Measurements from ENCODE around the gene ERICH6.
"Not testable (repeated sequence)": the region's sequence is repeated elsewhere in the genome, so short reads cannot be mapped to it uniquely, and the experiment has no call there.

Gene ERICH6

DNA sequence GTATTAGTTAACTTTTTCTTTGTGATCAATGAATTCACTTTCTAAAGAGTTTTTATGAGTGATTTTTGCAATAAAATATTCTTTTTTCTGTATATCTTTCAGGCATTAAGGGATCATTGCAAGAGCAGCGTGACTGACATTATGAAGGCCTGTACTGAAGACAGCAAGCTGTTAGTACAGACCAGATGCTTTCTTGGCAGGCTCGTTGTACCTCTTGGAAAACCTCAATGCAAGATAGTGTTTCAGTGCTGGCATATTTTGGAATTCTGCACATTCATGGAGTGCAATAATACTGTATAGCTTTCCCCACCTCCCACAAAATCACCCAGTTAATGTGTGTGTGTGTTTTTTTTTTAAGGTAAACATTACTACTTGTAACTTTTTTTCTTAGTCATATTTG is 76.2 kb downstream of the ERICH6 start:
- DNase-seq (ENCODE audit: low spot score), result no peak
- TF ChIP-seq, protein P1, sequence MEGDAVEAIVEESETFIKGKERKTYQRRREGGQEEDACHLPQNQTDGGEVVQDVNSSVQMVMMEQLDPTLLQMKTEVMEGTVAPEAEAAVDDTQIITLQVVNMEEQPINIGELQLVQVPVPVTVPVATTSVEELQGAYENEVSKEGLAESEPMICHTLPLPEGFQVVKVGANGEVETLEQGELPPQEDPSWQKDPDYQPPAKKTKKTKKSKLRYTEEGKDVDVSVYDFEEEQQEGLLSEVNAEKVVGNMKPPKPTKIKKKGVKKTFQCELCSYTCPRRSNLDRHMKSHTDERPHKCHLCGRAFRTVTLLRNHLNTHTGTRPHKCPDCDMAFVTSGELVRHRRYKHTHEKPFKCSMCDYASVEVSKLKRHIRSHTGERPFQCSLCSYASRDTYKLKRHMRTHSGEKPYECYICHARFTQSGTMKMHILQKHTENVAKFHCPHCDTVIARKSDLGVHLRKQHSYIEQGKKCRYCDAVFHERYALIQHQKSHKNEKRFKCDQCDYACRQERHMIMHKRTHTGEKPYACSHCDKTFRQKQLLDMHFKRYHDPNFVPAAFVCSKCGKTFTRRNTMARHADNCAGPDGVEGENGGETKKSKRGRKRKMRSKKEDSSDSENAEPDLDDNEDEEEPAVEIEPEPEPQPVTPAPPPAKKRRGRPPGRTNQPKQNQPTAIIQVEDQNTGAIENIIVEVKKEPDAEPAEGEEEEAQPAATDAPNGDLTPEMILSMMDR (IDR thresholded peaks at IDR 0.05; ENCODE audit: extremely low read depth, missing control alignments), result no peak

DNA sequence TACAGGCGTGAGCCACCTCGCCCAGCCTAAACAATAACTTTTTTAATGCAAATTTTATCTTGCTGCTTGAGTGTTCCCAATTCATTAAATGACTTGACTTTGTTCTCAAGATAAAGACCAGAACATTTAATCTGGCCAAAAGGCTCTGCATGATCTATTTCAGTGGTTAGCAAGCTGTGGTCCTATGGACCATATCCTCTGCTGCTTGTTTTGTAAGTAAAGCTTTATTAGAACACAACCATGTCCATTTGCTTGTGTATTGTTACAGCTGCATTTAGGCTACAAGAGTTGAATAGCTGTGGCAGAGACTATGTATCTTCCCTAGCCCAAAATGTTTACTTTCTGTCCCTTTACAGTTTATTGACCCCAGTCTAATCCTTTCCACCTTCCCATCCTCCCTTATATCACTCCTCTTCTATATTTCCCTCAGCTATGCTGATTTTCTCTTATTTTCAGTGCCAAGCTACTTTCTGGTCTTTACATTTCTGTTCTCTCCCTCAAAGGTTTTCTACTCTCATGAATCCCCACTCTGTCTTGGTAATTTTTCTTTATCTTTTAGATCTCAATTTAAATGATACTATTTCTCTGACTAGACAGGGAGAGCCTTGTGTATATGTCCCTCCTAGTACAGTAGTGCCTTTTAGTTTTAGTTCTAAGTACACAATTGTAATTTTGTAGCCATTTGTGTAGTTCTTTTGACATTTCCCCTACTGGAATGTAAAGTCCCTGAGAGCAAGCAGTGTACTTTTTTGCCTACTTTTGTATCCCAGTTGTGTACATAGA is 77.4 kb downstream of the ERICH6 start:
- no peak for DNase-seq (ENCODE audit: low spot score)
- TF ChIP-seq, protein P1 (IDR thresholded peaks at IDR 0.05; ENCODE audit: extremely low read depth, missing control alignments), result no peak

DNA sequence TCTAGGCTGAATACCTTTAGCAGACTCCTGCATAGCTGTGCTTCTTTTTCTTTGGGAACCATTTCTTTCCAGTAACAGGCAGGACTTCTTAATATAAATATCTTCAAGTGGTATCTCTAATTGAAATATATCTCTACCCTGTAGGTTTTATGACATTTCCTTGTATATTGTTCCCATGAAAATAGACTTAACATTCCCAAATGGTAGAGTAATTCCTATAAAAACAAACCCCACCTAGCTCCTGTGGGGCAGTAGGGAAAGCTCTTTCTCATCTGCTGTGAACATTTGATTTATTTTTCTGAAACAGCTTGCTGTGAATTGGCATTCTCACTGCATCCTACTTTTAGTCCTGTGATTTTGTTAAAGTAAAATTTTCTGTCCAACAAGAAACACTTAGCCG is 79.8 kb downstream of the ERICH6 start:
- TF ChIP-seq, protein P1 (IDR thresholded peaks at IDR 0.05; ENCODE audit: extremely low read depth, missing control alignments), result no peak

DNA sequence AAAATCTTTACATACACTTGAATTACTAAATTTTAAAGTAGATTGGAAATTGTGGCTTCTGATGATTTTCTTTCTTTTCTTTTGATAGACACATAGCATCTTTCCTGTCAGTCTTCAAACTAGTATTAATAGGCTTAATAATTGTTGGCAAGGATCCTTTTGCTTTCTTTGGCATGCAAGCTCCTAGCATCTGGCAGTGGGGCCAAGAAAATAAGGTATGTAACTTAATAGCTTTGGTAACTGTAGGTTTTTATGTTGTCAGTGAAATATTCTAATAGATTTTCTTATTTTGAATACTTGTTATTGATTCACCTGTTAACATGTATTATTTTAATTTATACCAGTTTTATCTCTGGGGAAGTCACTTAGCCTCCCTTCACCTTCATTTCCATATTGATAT is 80.8 kb downstream of the ERICH6 start:
- DNase-seq (ENCODE audit: low spot score), result not testable (repeated sequence)

More for the DNA sequence above, 79.8 kb downstream of the ERICH6 start:
- no peak for DNase-seq (ENCODE audit: low spot score)

DNA sequence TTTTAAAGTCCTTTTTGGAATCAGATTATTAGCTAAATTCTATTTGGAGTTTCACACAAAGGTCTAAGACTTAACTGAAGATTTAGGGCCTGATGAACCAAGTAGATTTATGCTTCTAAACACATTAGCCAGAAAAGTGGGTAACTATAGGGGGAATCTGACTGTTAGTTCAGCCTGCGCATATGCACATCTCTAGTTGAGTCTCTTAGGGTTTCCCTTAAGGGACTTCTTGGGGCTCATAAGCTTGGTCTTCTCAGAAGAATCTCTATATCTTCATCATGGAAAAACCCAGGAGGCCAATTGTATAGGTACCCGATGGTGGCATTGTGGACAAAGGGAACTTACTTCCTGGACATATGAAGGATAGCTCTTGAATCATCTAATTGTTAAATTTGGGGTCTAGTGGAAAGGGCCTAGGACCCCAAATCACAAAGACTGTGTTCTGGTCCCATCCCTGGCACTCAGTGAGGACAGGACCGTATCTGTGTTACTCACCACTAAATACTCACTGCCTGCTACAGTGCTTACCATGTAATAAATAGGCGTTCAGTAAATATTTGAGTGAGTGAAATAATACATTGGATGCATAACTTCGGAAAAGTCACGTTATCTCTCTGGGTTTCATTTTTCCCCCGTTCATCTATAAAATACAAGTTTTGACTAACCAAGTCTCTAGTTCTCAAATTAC is 83.6 kb downstream of the ERICH6 start:
- TF ChIP-seq, protein P1 (IDR thresholded peaks at IDR 0.05; ENCODE audit: extremely low read depth, missing control alignments), result no peak
- no peak for DNase-seq (ENCODE audit: low spot score)

DNA sequence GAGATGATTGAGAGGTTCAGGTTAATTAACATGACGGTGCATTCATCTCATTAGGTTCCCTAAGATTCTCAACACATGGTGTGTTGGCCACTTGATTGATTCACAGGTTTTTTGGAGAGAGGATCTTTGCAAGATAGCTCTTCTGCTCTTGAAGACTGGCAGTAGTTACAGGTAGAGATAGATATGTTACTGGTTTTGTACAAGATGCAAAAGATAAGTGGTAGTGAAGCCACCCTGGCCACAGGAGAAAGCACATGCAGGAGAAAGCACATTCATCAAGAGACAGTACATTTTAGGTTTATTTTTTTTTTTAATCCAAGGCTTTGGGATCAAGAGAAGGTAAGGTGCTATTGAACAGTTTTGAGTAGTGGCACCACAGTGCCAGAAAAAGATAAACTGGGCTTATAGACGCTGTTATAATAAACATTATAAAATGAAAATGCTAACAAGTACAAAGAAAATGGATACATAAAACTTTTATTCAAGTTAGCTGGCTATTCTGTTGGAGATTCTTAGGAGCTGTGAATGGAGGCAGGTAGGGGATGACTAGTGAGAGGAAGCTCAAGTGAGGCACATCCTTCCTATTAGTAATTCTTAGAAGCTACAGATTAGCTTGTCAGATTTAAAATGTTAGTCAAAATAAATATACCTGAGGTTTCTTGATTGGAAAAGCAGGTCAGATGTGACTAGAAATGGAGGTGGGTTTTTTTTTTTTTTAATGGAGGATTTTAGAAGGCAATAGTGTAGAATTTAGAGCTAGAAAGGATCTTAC is 89.8 kb downstream of the ERICH6 start:
- TF ChIP-seq, protein P1 (IDR thresholded peaks at IDR 0.05; ENCODE audit: extremely low read depth, missing control alignments), result no peak
- no peak for DNase-seq (ENCODE audit: low spot score)

DNA sequence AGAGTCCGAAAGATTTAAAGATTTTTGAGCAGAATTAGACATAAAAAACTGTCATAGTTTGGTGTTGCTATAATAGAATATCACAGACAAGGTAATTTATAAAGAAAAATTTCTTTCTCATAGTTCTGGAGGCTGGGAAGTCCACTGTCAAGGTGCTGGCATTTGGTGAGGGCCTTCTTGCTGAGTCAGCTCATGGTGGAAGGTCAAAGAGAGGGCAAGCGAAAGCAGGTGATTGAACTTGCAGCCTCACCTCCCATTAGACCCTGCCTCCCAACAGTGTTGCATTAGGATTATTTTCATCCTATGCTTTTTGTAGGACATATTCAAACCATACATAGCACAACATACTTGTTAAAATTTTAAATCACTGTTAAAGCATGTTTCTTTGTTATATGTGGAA is 90.7 kb downstream of the ERICH6 start:
- no peak for DNase-seq (ENCODE audit: low spot score)
- TF ChIP-seq, protein P1 (IDR thresholded peaks at IDR 0.05; ENCODE audit: extremely low read depth, missing control alignments), result no peak

Data from GM20000 (cell line).